HepG2 (cell line): ENCODE results near the gene FURIN. TPM values are rescaled to one million over a fixed set of nuclear protein-coding genes. Genes with fewer than 3 reads are reported as not detected.

Experiments
- ARHGAP35 ChIP-seq: sonication (generic); formaldehyde crosslinking; IDR thresholded peaks from 2 replicates; pipeline ENCODE4 v1.9.0; 2022; ENCODE audit warnings: mild to moderate bottlenecking, inconsistent platforms, moderate library complexity, missing genetic modification reagents, borderline replicate concordance
- ATF3 ChIP-seq: sonication (generic); formaldehyde crosslinking; IDR thresholded peaks from 2 replicates; pipeline ENCODE4 v1.4.0; 2020; ENCODE audit warnings: missing genetic modification reagents
- ATF6 ChIP-seq: sonication (generic); formaldehyde crosslinking; conservative IDR thresholded peaks from 2 replicates; pipeline ENCODE4 v1.4.0; 2020; ENCODE audit warnings: missing genetic modification reagents
- CBFB ChIP-seq: sonication (generic); formaldehyde crosslinking; IDR thresholded peaks from 2 replicates; pipeline ENCODE4 v1.4.0; 2020; ENCODE audit warnings: missing genetic modification reagents
- ELF3 ChIP-seq: IDR thresholded peaks from 2 replicates; pipeline ENCODE4 v1.6.1; 2016; ENCODE audit warnings: missing genetic modification reagents, missing compliant biosample characterization
- ETV5 ChIP-seq: IDR thresholded peaks from 2 replicates; pipeline ENCODE4 v1.6.1; 2018; ENCODE audit warnings: missing biosample characterization, missing genetic modification reagents, inconsistent platforms, borderline replicate concordance
- FOSL2 ChIP-seq: sonication (generic); formaldehyde crosslinking; IDR thresholded peaks from 2 replicates; pipeline ENCODE4 v1.4.0; 2020; ENCODE audit warnings: missing genetic modification reagents
- NFYC ChIP-seq: IDR thresholded peaks from 2 replicates; pipeline ENCODE4 v1.6.1; 2016; ENCODE audit warnings: missing genetic modification reagents, missing compliant biosample characterization
- RNF2 ChIP-seq: fragments of 450-650 bp; conservative IDR thresholded peaks from 2 replicates; pipeline ENCODE4 v1.6.1; 2016; ENCODE audit warnings: low read depth
- RXRA ChIP-seq: sonication (generic); formaldehyde crosslinking; IDR thresholded peaks from 2 replicates; pipeline ENCODE4 v1.5.1; 2020; ENCODE audit warnings: missing genetic modification reagents
- SIN3A ChIP-seq: IDR thresholded peaks from 2 replicates; pipeline ENCODE4 v1.6.1; 2011; ENCODE audit warnings: low read depth, mild to moderate bottlenecking, control low read depth, low read length, borderline replicate concordance
- SRY ChIP-seq: sonication (generic); formaldehyde crosslinking; IDR thresholded peaks from 2 replicates; pipeline ENCODE4 v1.8.0; 2022; ENCODE audit warnings: mild to moderate bottlenecking, missing genetic modification reagents
- TFAP4 ChIP-seq: sonication (generic); IDR thresholded peaks from 2 replicates; pipeline ENCODE4 v1.6.1; 2016; ENCODE audit warnings: low read depth, borderline replicate concordance
- ZBED4 ChIP-seq: sonication (generic); formaldehyde crosslinking; IDR thresholded peaks from 2 replicates; pipeline ENCODE4 v1.4.0; 2020; ENCODE audit warnings: missing genetic modification reagents, borderline replicate concordance
- ZBTB38 ChIP-seq: sonication (generic); formaldehyde crosslinking; IDR thresholded peaks from 2 replicates; pipeline ENCODE4 v1.5.1; 2020; ENCODE audit warnings: mild to moderate bottlenecking, missing genetic modification reagents
- ZBTB43 ChIP-seq: sonication (generic); formaldehyde crosslinking; conservative IDR thresholded peaks from 2 replicates; pipeline ENCODE4 v1.4.0; 2020; ENCODE audit warnings: missing genetic modification reagents
- ZMYM2 ChIP-seq: sonication (generic); formaldehyde crosslinking; IDR thresholded peaks from 2 replicates; pipeline ENCODE4 v1.8.0; 2022; ENCODE audit warnings: mild to moderate bottlenecking, missing genetic modification reagents
- ZNF589 ChIP-seq: sonication (generic); formaldehyde crosslinking; conservative IDR thresholded peaks from 2 replicates; pipeline ENCODE4 v1.8.0; 2022; ENCODE audit warnings: mild to moderate bottlenecking, moderate library complexity, missing genetic modification reagents
- ZNF761 ChIP-seq: sonication (generic); formaldehyde crosslinking; conservative IDR thresholded peaks from 2 replicates; pipeline ENCODE4 v1.4.0; 2020; ENCODE audit warnings: mild to moderate bottlenecking, missing genetic modification reagents
- ZNF883 ChIP-seq: sonication (generic); formaldehyde crosslinking; IDR thresholded peaks from 2 replicates; pipeline ENCODE4 v1.5.1; 2020; ENCODE audit warnings: mild to moderate bottlenecking, missing genetic modification reagents; ENCODE audit errors: not compliant biosample characterization
- ZNF891 ChIP-seq: sonication (generic); formaldehyde crosslinking; IDR thresholded peaks from 2 replicates; pipeline ENCODE4 v1.5.0; 2020; ENCODE audit warnings: mild to moderate bottlenecking, missing genetic modification reagents
- polyA plus RNA-seq, 8 experiments: library from polyadenylated mRNA; depleted of rRNA in 3 of 8; stranded (reverse) in 7 of 8; unstranded in 1 of 8; fragments of >200 nt; fragmentation: Illumina TruSeq in 4 of 8; extraction: Trizol in 4 of 8; gene quantifications; 2 replicates each; pipeline versions ENCODE4 v1.2.1 to v1.2.3, GENCODE V29; 2011 to 2016; ENCODE audit warnings: low read depth in 4 of 8, missing spikeins in 1 of 8, mixed read lengths in 1 of 8; ENCODE audit not compliant: insufficient read depth in 1 of 8
- total RNA-seq, 5 experiments: library from RNA; depleted of rRNA; stranded (reverse); fragments of >200 nt; fragmentation: Illumina TruSeq; extraction: Trizol; gene quantifications; 2 replicates each; pipeline ENCODE4 v1.2.3, GENCODE V29; 2016; ENCODE audit warnings: low read depth in 1 of 5

The FURIN gene
- total and polyA plus RNA-seq, 2 of the 13 experiments (the other 11 are each of a cell fraction or from before 2014, with no cell fraction given) = 15.2 to 17.4 TPM

- TF ChIP-seq ZBTB43 (CRISPR knock-in tag) (no peak), SIN3A (peak; percentile 28; the same call in 1 of the 2 replicates), ZNF891 (no peak), ATF3 (CRISPR knock-in tag) (peak; percentile 53; the same call in 1 of the 2 replicates), ZMYM2 (CRISPR knock-in tag) (no peak), ZBED4 (CRISPR knock-in tag) (peak; percentile 93), ATF6 (no peak), ARHGAP35 (CRISPR knock-in tag) (peak; percentile 83; the same call in 1 of the 2 replicates), TFAP4 (peak; percentile 22; the same call in 1 of the 2 replicates), ETV5 (peak; percentile 41; the same call in 1 of the 2 replicates), ZBTB38 (peak; percentile 65), ZNF761 (no peak), ELF3 (CRISPR knock-in tag) (peak; percentile 56; the same call in 1 of the 2 replicates), CBFB (0 out of 2 replicates have a peak, but pooled peaks have one; percentile 49), ZNF589 (no peak), FOSL2 (CRISPR knock-in tag) (peak; percentile 28; the same call in 1 of the 2 replicates), RNF2 (peak; percentile 38; the same call in 1 of the 2 replicates), ZNF883 (CRISPR knock-in tag) (no peak), RXRA (CRISPR knock-in tag) (peak; percentile 71), SRY (peak; percentile 49; the same call in 1 of the 2 replicates), NFYC (CRISPR knock-in tag) (0 out of 2 replicates have a peak, but pooled peaks have one; percentile 22)
Measured at GRCh38 chr15:90902040-90902839, 33.9 kb downstream of the FURIN start (continued).
